NB4 (cell line): ENCODE results near the gene MYADML2.

Source experiments
- MAX ChIP-seq: IDR thresholded peaks from 2 replicates; pipeline ENCODE4 v1.6.1; 2011; ENCODE audit warnings: low read depth, low read length
- POLR2A ChIP-seq: IDR thresholded peaks from 2 replicates; pipeline ENCODE4 v1.6.1; 2011; ENCODE audit warnings: mild to moderate bottlenecking; ENCODE audit not compliant: insufficient read length; ENCODE audit errors: extremely low read depth
- TF ChIP-seq, protein P1 (sequence below): IDR thresholded peaks from one replicate; pipeline ENCODE4 v1.5.1; 2012; ENCODE audit warnings: low read depth, low read length

GRCh38 chr17:81958633-81959342, 11.8 kb upstream of the MYADML2 start:
- TF ChIP-seq MAX (no peak), POLR2A (no peak)
- TF ChIP-seq, protein P1, sequence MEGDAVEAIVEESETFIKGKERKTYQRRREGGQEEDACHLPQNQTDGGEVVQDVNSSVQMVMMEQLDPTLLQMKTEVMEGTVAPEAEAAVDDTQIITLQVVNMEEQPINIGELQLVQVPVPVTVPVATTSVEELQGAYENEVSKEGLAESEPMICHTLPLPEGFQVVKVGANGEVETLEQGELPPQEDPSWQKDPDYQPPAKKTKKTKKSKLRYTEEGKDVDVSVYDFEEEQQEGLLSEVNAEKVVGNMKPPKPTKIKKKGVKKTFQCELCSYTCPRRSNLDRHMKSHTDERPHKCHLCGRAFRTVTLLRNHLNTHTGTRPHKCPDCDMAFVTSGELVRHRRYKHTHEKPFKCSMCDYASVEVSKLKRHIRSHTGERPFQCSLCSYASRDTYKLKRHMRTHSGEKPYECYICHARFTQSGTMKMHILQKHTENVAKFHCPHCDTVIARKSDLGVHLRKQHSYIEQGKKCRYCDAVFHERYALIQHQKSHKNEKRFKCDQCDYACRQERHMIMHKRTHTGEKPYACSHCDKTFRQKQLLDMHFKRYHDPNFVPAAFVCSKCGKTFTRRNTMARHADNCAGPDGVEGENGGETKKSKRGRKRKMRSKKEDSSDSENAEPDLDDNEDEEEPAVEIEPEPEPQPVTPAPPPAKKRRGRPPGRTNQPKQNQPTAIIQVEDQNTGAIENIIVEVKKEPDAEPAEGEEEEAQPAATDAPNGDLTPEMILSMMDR: no peak
